Stimulated activated naive CD8-positive, alpha-beta T cell treated with anti-CD3 and anti-CD28 coated beads, Interleukin-15, amount 100 ng/mL, for 72 hours (primary cell): Measurements from ENCODE around the gene PKN3.
A peak's percentile ranks its signal among the peaks of the same experiment; 100 is the strongest.

ENCODE experiments used
- ATAC-seq: fragments of 150-1000 bp; cut with Tn5 transposase; 2 replicates; pipeline ENCODE4 v1.10.0; 2021; ENCODE audit warnings: mild to moderate bottlenecking, moderate library complexity
- DNase-seq, 2 donors: peaks; one replicate each; pipeline ENCODE4 v3.0.0; 2021 to 2022
- H3K27ac Mint-ChIP-seq, 2 donors: one replicate each; pipeline ENCODE4 v1.8.0; 2022; ENCODE audit warnings: mild to moderate bottlenecking in 2 of 2, mixed read lengths in 2 of 2, moderate library complexity in 2 of 2
- H3K27me3 Mint-ChIP-seq: one replicate; pipeline ENCODE4 v1.8.0; 2022; ENCODE audit warnings: mixed read lengths
- H3K4me1 Mint-ChIP-seq: one replicate; pipeline ENCODE4 v1.8.0; 2022; ENCODE audit warnings: mild to moderate bottlenecking, mixed read lengths
- H3K4me3 Mint-ChIP-seq, 2 donors: one replicate each; pipeline ENCODE4 v1.8.0; 2022; ENCODE audit warnings: mild to moderate bottlenecking in 2 of 2, mixed read lengths in 2 of 2, moderate library complexity in 1 of 2
- H3K9me3 Mint-ChIP-seq, 2 donors: one replicate each; pipeline ENCODE4 v1.8.0; 2022; ENCODE audit warnings: mixed read lengths in 2 of 2

The PKN3 gene

GRCh38 chr9:128735373-128735772 lies 33.1 kb downstream of the PKN3 start:
- H3K4me3 Mint-ChIP-seq, result no peak overlapping the region
- ATAC-seq (no peak), DNase-seq (no peak)
- H3K27me3 Mint-ChIP-seq, result no peaks in the 10 kb centered on the region
- H3K4me1 Mint-ChIP-seq, result peaks cover 11% of the 10 kb centered on the region
- H3K9me3 Mint-ChIP-seq, result no peaks in the 10 kb centered on the region
- peak overlapping the region in 1 of 2 donors; percentile 71 for H3K27ac Mint-ChIP-seq

GRCh38 chr9:128742401-128742800 lies 40.1 kb downstream of the PKN3 start:
- H3K4me1 Mint-ChIP-seq, result no peaks in the 10 kb centered on the region
- no peaks in the 10 kb centered on the region for H3K27me3 Mint-ChIP-seq
- H3K4me3 Mint-ChIP-seq, result no peak overlapping the region
- ATAC-seq, result no peak
- H3K9me3 Mint-ChIP-seq, result no peaks in the 10 kb centered on the region
- no peak overlapping the region for H3K27ac Mint-ChIP-seq
- DNase-seq, result no peak

GRCh38 chr9:128743421-128743820 lies 41.1 kb downstream of the PKN3 start:
- DNase-seq (no peak), ATAC-seq (no peak)
- H3K9me3 Mint-ChIP-seq, result no peaks in the 10 kb centered on the region
- no peaks in the 10 kb centered on the region for H3K27me3 Mint-ChIP-seq
- H3K4me1 Mint-ChIP-seq, result no peaks in the 10 kb centered on the region
- no peak overlapping the region for H3K4me3 Mint-ChIP-seq
- H3K27ac Mint-ChIP-seq, result no peak overlapping the region

GRCh38 chr9:128747241-128747640 lies 44.9 kb downstream of the PKN3 start:
- Mint-ChIP-seq H3K27me3 (no peaks in the 10 kb centered on the region), H3K4me1 (no peaks in the 10 kb centered on the region), H3K4me3 (no peak overlapping the region), H3K9me3 (no peaks in the 10 kb centered on the region), H3K27ac (no peak overlapping the region)
- no peak for ATAC-seq
- no peak for DNase-seq

- Mint-ChIP-seq H3K4me3 (no peak overlapping the region), H3K9me3 (no peaks in the 10 kb centered on the region), H3K4me1 (no peaks in the 10 kb centered on the region), H3K27ac (no peak overlapping the region), H3K27me3 (no peaks in the 10 kb centered on the region)
- DNase-seq (no peak), ATAC-seq (no peak)
Observed at GRCh38 chr9:128750926-128751595, 48.8 kb downstream of the PKN3 start.

GRCh38 chr9:128753627-128754026 lies 51.3 kb downstream of the PKN3 start:
- ATAC-seq (no peak), DNase-seq (no peak)
- H3K4me3 Mint-ChIP-seq, result no peak overlapping the region
- no peaks in the 10 kb centered on the region for H3K9me3 Mint-ChIP-seq
- no peaks in the 10 kb centered on the region for H3K27me3 Mint-ChIP-seq
- H3K4me1 Mint-ChIP-seq, result no peaks in the 10 kb centered on the region
- no peak overlapping the region for H3K27ac Mint-ChIP-seq

- Mint-ChIP-seq H3K4me1 (peaks cover 3% of the 10 kb centered on the region), H3K27ac (no peak overlapping the region), H3K9me3 (no peaks in the 10 kb centered on the region), H3K4me3 (no peak overlapping the region), H3K27me3 (no peaks in the 10 kb centered on the region)
- DNase-seq, result no peak
- ATAC-seq, result no peak
Observed at GRCh38 chr9:128757602-128758001, 55.3 kb downstream of the PKN3 start.

- peaks cover 30% of the 10 kb centered on the region for H3K4me1 Mint-ChIP-seq
- no peaks in the 10 kb centered on the region for H3K9me3 Mint-ChIP-seq
- DNase-seq (no peak), ATAC-seq (no peak)
- H3K27me3 Mint-ChIP-seq, result no peaks in the 10 kb centered on the region
- peak overlapping the region in 1 of 2 donors; percentile 38 for H3K27ac Mint-ChIP-seq
- no peak overlapping the region for H3K4me3 Mint-ChIP-seq
Observed at GRCh38 chr9:128762671-128763449, 60.6 kb downstream of the PKN3 start.

GRCh38 chr9:128764361-128764760 lies 62.1 kb downstream of the PKN3 start:
- Mint-ChIP-seq H3K4me3 (no peak overlapping the region), H3K9me3 (no peaks in the 10 kb centered on the region), H3K27ac (no peak overlapping the region), H3K27me3 (no peaks in the 10 kb centered on the region), H3K4me1 (peaks cover 30% of the 10 kb centered on the region)
- peak; percentile 46 for ATAC-seq
- no peak for DNase-seq

GRCh38 chr9:128765499-128765898 lies 63.2 kb downstream of the PKN3 start:
- ATAC-seq (no peak), DNase-seq (no peak)
- Mint-ChIP-seq H3K27me3 (no peaks in the 10 kb centered on the region), H3K9me3 (no peaks in the 10 kb centered on the region), H3K27ac (peak overlapping the region in 1 of 2 donors; percentile 9), H3K4me1 (peaks cover 40% of the 10 kb centered on the region), H3K4me3 (no peak overlapping the region)

GRCh38 chr9:128768606-128769005 lies 66.3 kb downstream of the PKN3 start:
- no peak overlapping the region for H3K4me3 Mint-ChIP-seq
- H3K27me3 Mint-ChIP-seq, result no peaks in the 10 kb centered on the region
- peaks cover 41% of the 10 kb centered on the region for H3K4me1 Mint-ChIP-seq
- H3K27ac Mint-ChIP-seq, result peak overlapping the region; percentile 6 to 69
- H3K9me3 Mint-ChIP-seq, result no peaks in the 10 kb centered on the region
- DNase-seq (no peak), ATAC-seq (no peak)
